Measurements from ENCODE around the gene PRR33. TPM values are rescaled to one million over a fixed set of nuclear protein-coding genes. Genes with fewer than 3 reads are reported as not detected.

PRR33 gene
- total and polyA plus RNA-seq, 9 of the 15 experiments (the other 6 are each of a cell fraction or from before 2014, with no cell fraction given), result not detected

DNA sequence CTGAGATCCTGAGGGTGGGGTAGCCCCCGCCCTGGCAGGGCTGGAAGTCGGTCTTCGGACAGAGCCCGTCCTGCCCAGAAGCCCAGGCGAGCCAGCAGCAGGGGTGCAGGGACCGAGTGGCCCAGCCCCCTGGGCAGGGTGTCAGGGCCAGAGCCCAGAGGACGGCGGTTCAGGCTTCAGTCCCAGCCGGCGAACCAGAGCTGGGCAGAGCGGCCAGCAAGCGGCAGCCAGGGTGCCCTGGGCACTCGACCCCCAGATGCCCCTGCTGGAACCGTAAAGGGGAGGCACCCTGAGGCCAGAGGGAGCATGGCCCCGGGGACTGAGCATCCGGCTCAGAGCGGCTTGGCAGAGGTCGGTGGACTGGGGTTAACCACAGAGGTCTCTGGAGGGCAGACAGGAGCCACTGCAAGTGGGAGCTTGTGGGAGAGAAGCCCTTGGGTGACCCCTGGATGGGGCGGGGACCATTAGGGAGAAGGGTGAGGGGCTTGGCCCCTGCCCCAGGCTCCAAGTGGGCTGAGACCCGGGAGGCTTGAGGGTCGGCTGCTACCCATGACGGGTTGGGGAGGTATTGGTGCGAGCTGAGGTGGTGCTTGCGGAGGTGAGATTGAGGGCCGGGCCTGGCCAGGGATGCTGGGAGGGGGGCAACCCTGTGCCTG is 22.9 kb downstream of the PRR33 start (continued):
- TF ChIP-seq, protein P1, sequence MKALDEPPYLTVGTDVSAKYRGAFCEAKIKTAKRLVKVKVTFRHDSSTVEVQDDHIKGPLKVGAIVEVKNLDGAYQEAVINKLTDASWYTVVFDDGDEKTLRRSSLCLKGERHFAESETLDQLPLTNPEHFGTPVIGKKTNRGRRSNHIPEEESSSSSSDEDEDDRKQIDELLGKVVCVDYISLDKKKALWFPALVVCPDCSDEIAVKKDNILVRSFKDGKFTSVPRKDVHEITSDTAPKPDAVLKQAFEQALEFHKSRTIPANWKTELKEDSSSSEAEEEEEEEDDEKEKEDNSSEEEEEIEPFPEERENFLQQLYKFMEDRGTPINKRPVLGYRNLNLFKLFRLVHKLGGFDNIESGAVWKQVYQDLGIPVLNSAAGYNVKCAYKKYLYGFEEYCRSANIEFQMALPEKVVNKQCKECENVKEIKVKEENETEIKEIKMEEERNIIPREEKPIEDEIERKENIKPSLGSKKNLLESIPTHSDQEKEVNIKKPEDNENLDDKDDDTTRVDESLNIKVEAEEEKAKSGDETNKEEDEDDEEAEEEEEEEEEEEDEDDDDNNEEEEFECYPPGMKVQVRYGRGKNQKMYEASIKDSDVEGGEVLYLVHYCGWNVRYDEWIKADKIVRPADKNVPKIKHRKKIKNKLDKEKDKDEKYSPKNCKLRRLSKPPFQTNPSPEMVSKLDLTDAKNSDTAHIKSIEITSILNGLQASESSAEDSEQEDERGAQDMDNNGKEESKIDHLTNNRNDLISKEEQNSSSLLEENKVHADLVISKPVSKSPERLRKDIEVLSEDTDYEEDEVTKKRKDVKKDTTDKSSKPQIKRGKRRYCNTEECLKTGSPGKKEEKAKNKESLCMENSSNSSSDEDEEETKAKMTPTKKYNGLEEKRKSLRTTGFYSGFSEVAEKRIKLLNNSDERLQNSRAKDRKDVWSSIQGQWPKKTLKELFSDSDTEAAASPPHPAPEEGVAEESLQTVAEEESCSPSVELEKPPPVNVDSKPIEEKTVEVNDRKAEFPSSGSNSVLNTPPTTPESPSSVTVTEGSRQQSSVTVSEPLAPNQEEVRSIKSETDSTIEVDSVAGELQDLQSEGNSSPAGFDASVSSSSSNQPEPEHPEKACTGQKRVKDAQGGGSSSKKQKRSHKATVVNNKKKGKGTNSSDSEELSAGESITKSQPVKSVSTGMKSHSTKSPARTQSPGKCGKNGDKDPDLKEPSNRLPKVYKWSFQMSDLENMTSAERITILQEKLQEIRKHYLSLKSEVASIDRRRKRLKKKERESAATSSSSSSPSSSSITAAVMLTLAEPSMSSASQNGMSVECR (CRISPR knock-in tag; IDR thresholded peaks at IDR 0.05), result no peak
- TF ChIP-seq CC2D1A (IDR thresholded peaks at IDR 0.05) (no peak), KAT8 (IDR thresholded peaks at IDR 0.05; ENCODE audit: low read depth) (no peak), GATAD2A (IDR thresholded peaks at IDR 0.05) (no peak), RNF2 (IDR thresholded peaks at IDR 0.05) (no peak)
- TF ChIP-seq, protein P2, sequence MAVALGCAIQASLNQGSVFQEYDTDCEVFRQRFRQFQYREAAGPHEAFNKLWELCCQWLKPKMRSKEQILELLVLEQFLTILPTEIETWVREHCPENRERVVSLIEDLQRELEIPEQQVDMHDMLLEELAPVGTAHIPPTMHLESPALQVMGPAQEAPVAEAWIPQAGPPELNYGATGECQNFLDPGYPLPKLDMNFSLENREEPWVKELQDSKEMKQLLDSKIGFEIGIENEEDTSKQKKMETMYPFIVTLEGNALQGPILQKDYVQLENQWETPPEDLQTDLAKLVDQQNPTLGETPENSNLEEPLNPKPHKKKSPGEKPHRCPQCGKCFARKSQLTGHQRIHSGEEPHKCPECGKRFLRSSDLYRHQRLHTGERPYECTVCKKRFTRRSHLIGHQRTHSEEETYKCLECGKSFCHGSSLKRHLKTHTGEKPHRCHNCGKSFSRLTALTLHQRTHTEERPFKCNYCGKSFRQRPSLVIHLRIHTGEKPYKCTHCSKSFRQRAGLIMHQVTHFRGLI (CRISPR knock-in tag; IDR thresholded peaks at IDR 0.05), result no peak

Data from K562 (cell line).